IPS-18a (cell line): ENCODE results near the gene ZDHHC19.
"Not testable (repeated sequence)": the region's sequence is repeated elsewhere in the genome, so short reads cannot be mapped to it uniquely, and the experiment has no call there.

Source experiments
- H3K27ac ChIP-seq: one replicate; pipeline ENCODE4 v1.5.1; 2013; ENCODE audit warnings: low read length
- H3K27me3 ChIP-seq: one replicate; pipeline ENCODE4 v1.6.1; 2013; ENCODE audit warnings: mild to moderate bottlenecking, low read length; ENCODE audit not compliant: control insufficient read depth, insufficient read depth
- H3K36me3 ChIP-seq: one replicate; pipeline ENCODE4 v1.6.1; 2013; ENCODE audit warnings: low read depth, low read length; ENCODE audit not compliant: control insufficient read depth
- H3K4me1 ChIP-seq: one replicate; pipeline ENCODE4 v1.6.1; 2013; ENCODE audit warnings: low read depth, low read length; ENCODE audit not compliant: control insufficient read depth
- H3K4me3 ChIP-seq: one replicate; pipeline ENCODE4 v1.5.1; 2013; ENCODE audit warnings: low read length
- H3K9ac ChIP-seq: one replicate; pipeline ENCODE4 v1.6.1; 2013; ENCODE audit warnings: mild to moderate bottlenecking, low read length, moderate library complexity
- H3K9me3 ChIP-seq: one replicate; pipeline ENCODE4 v1.6.1; 2013; ENCODE audit warnings: low read depth, low read length; ENCODE audit not compliant: control insufficient read depth

Gene ZDHHC19

DNA sequence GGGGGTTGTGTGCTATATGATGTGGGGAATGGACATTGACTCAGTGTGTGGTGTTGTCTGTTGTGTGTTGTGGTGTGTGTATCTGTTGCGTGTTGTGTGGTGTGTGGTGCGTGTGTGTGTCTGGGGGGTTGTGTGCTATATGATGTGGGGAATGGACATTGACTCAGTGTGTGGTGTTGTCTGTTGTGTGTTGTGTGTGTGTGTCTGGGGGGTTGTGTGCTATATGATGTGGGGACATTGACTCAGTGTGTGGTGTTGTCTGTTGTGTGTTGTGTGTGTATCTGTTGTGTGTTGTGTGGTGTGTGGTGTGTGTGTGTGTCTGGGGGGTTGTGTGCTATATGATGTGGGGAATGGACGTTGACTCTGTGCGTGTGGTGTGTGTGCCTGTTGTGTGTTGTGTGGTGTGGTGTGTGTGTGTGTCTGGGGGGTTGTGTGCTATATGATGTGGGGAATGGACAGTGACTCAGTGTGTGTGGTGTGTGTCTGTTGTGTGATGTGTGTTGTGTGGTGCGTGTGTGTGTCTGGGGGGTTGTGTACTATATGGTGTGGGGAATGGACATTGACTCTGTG, 46.1 kb downstream of the ZDHHC19 start:
- not testable (repeated sequence) for H3K4me3 ChIP-seq, H3K27me3 ChIP-seq, H3K4me1 ChIP-seq, H3K9me3 ChIP-seq, H3K36me3 ChIP-seq, H3K9ac ChIP-seq, H3K27ac ChIP-seq

DNA sequence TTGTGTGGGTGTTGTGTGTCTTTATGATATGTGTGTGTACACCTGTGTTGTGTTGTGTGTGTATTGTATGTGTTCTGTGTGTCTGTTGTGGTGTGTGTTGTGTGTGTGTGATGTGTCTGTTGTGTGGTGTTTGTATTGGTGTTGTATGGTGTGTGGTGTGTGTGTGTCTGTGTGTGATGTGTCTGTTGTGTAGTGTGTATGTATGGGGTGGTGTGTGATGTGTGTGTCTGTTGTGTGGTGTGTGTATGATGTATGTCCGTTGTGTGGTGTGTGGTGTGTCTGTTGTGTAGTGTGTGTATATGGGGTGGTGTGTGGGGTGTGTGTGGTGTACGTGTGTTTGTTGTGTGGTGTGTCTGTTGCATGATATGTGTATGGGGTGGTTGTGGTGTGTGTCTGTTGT, 46.6 kb downstream of the ZDHHC19 start:
- H3K27ac ChIP-seq = no peak overlapping the region
- H3K27me3 ChIP-seq = no peaks in the 10 kb centered on the region
- peaks cover 3% of the 10 kb centered on the region for H3K4me1 ChIP-seq
- no peaks in the 10 kb centered on the region for H3K36me3 ChIP-seq
- H3K9me3 ChIP-seq = no peaks in the 10 kb centered on the region
- H3K4me3 ChIP-seq = no peak overlapping the region
- no peak overlapping the region for H3K9ac ChIP-seq

DNA sequence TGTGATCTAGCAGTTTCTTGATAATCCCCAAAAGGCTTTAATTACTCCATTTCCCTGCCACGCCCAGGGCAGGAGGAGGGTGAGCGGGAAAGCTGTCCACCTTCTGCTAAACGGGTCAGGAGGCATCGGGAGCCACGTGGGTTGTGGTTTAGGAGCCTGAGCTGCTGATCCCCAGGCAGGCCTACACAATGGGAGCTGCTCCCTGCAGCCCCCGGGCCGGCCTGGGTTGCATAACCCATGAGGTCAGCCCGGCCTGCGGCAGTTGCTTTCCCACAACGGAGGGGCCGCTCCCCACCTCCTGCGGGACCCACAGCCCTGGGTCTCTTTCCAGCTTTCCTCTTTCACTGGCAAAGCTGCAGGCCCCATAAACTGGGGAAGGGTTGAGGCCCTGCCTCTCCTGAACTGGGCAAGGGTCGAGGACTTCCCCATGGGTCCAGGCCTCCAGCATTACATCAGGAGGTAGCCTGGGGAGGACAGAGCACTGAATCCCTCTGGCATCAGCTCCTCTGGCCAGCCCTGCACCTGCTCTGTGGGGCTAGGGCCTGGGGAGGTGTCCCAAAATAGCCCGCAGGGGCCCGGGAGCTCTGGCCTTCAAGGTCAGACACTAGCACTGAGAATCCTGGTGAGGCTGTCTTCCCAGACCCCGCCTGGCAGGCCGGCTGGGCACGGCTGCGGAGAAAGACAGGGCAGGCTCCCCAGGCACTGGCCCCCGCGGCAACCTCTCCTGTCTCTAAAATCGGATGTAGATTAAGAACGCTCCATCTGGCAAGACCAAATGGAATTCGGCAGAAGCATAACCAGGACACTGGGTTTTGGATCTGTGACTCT, 47.3 kb downstream of the ZDHHC19 start:
- no peak overlapping the region for H3K9ac ChIP-seq
- no peak overlapping the region for H3K27ac ChIP-seq
- no peaks in the 10 kb centered on the region for H3K36me3 ChIP-seq
- H3K4me3 ChIP-seq = no peak overlapping the region
- H3K9me3 ChIP-seq = no peaks in the 10 kb centered on the region
- H3K4me1 ChIP-seq = peaks cover 4% of the 10 kb centered on the region
- no peaks in the 10 kb centered on the region for H3K27me3 ChIP-seq

DNA sequence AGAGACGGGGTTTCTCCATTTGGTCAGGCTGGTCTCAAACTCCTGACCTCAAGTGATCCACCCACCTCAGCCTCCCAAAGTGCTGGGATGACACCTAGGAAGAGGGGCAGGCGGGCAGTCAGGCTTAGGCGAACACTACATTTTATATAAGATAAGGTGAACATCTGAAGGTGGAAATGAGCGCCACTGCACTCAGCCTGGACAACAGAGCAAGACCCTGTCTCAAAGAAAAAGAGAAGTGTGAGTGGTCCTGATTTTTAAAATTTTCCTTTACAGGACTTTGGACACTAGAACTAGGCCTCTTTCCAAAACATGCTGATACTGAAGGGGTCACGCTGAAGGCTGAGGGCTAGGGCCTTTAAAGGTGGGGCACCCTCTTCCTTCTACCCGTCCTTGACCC, 48.0 kb downstream of the ZDHHC19 start:
- H3K4me1 ChIP-seq = peaks cover 4% of the 10 kb centered on the region
- no peak overlapping the region for H3K9ac ChIP-seq
- no peaks in the 10 kb centered on the region for H3K36me3 ChIP-seq
- H3K27ac ChIP-seq = no peak overlapping the region
- H3K27me3 ChIP-seq = no peaks in the 10 kb centered on the region
- H3K4me3 ChIP-seq = no peak overlapping the region
- no peaks in the 10 kb centered on the region for H3K9me3 ChIP-seq

DNA sequence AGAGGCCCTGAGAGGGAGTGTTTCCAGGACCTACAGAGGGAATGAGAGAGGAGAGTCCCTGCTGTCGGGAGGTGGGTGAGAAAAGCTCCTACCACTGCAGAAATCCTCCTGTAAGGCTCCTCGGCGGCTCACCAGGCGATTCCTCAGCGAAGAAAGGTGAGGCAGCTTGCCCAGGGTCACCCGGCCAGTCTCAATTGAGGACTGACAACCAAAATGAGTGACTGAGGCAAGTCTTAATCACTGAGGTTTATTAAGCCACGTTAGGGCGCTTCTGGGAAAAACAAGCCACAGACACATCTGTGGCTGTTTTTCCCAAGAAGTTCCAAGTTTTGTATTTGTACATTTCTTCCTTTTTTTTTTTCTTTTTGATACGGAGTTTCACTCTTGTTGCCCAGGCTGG, 48.5 kb downstream of the ZDHHC19 start:
- Histone ChIP-seq H3K4me1 (peaks cover 4% of the 10 kb centered on the region), H3K9me3 (no peaks in the 10 kb centered on the region), H3K4me3 (no peak overlapping the region), H3K27ac (no peak overlapping the region), H3K27me3 (no peaks in the 10 kb centered on the region), H3K9ac (no peak overlapping the region), H3K36me3 (no peaks in the 10 kb centered on the region)

DNA sequence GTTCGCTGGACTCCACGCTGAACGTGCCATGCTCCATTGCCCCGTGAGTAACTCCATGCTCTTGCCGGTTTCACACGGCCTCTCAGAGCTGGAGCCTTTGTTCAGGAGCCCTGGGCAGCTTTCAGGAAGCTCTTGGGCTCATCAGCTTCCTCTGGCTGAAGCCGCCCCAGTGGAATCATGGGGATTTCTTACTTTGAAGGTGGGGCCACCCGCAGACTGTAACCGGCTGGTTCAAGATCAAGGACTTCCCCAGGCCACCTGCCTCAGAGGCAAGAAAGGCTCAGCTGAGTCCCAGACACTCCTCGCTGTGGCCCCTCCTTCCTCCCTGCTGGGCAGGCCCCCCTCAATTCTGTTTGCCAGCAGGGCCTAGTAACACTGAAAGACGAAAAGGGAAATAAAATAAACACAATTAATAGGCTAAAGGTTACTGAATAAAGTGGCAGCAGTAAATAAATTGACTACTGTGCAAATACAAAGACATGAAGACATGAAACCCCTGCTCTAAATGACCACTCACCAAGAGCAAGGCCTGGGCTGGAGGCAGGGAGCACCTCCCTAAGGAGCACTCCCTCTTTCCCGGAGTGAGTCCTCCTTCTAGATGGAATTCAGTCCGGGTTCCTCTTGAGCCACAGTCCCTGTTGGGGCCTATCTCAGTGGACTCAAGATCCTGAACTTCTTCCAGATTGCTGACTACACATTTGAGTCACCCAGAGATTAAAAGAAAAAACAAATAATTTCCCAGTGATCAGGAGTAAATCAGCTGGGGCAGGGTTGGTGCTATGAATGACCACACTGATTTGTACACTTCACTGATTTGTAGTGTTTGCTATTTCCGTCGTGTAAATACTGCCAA, 51.0 kb downstream of the ZDHHC19 start:
- Histone ChIP-seq H3K9me3 (no peaks in the 10 kb centered on the region), H3K4me1 (peaks cover 10% of the 10 kb centered on the region), H3K4me3 (no peak overlapping the region), H3K9ac (no peak overlapping the region), H3K27me3 (no peaks in the 10 kb centered on the region), H3K27ac (no peak overlapping the region), H3K36me3 (no peaks in the 10 kb centered on the region)

DNA sequence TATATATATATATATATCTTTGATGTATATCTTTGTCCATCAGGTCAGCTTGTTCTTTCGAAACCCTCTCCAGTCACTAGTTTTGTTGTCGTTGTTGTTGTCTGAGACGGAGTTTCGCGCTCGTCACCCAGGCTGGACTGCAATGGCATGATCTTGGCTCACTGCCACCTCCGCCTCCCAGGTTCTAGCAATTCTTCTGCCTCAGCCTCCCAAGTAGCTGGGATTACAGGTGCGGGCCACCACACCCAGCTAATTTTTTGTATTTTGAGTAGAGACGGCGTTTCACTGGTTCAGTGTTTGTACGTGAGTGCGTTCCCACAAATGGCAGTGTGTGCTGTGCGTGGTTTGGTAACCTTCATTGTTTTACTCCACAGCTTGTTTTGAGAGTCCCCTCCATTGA, 51.7 kb downstream of the ZDHHC19 start:
- Histone ChIP-seq H3K27me3 (no peaks in the 10 kb centered on the region), H3K4me1 (peaks cover 10% of the 10 kb centered on the region), H3K36me3 (no peaks in the 10 kb centered on the region), H3K4me3 (no peak overlapping the region), H3K27ac (no peak overlapping the region), H3K9me3 (no peaks in the 10 kb centered on the region), H3K9ac (no peak overlapping the region)

DNA sequence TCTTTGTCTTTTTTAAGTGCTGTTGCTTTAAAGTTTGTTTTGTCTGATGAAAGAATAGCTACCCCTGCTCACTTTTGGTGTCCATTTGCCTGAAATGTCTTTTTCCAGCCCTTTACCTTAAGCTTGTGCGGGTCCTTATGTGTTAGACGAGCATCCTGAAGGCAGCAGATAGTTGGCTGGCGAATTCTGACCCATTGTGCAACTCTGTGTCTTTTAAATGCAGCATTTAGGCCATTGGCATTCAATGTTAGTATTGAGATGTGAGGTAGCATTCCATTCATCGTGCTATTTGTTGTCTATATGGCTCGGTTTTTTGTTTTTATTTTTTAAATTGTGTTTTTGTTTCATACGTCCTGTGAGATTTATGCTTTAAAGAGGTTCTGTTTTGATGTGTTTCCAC, 55.0 kb downstream of the ZDHHC19 start:
- Histone ChIP-seq H3K9ac (no peak overlapping the region), H3K4me3 (no peak overlapping the region), H3K9me3 (no peaks in the 10 kb centered on the region), H3K36me3 (no peaks in the 10 kb centered on the region), H3K27me3 (no peaks in the 10 kb centered on the region), H3K27ac (no peak overlapping the region), H3K4me1 (peaks cover 10% of the 10 kb centered on the region)

DNA sequence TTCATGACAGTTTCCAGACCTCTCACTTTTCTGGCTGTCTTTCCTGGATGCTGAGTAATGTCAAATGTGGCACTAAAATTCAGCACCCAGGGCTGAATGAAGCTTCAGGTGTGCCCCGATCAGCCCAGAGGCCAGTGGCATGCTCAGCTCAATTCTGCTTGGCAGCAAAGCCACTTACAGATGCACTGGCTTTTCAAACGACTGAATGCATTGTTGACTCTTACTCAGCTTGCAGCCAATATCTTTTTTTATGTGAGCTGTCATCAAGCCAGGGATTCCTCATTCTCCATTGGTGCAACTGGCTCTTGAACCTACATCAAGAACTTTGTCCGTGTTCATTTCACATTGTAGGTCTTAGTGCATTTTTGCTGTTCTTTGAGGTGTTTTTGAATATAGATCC, 60.7 kb downstream of the ZDHHC19 start:
- H3K36me3 ChIP-seq = no peaks in the 10 kb centered on the region
- H3K27ac ChIP-seq = no peak overlapping the region
- peaks cover 6% of the 10 kb centered on the region for H3K4me1 ChIP-seq
- no peak overlapping the region for H3K4me3 ChIP-seq
- H3K9me3 ChIP-seq = no peaks in the 10 kb centered on the region
- H3K27me3 ChIP-seq = no peaks in the 10 kb centered on the region
- no peak overlapping the region for H3K9ac ChIP-seq

DNA sequence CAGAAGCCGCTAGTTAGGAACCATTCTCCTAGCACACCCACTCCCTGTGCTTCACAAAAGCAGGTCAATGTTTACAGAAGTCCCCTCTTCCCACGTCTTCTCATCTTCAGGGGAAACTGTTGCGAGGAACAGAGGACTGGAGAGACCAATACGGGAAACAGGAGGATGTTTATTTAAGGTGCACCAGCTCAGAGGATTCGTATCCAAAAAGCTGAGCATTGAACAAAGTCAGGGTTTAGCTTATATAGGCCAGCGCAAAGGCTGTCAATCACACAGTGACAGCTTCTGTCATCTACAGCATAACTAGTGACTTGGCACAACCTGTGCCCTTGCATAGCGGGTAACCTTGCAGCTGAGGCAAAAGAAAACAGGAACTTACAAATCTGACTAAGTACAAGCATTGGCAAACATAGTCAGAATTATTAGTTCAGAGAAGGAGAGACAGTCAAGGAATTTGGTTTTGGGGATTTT, 61.3 kb downstream of the ZDHHC19 start:
- Histone ChIP-seq H3K4me1 (peaks cover 6% of the 10 kb centered on the region), H3K9ac (no peak overlapping the region), H3K9me3 (no peaks in the 10 kb centered on the region), H3K27ac (no peak overlapping the region), H3K4me3 (no peak overlapping the region), H3K27me3 (no peaks in the 10 kb centered on the region), H3K36me3 (no peaks in the 10 kb centered on the region)

DNA sequence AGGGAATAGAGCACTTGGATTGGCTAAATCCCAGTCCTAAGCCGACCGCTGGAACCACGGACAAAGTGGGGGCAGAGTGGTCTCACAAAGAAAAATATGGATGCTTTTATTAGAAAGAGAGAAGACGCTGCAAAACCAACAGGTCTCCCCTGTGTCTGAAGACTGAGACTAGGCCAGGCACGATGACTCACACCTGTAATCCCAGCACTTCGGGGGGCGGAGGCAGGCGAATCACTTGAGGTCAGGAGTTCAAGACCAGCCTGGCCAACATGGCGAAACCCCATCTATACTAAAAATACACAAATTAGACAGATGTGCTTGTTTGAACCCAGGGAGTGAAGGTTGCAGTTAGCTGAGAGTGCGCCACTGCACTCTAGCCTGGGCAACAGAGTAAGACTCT, 61.8 kb downstream of the ZDHHC19 start:
- Histone ChIP-seq H3K4me1 (peaks cover 6% of the 10 kb centered on the region), H3K9me3 (no peaks in the 10 kb centered on the region), H3K36me3 (no peaks in the 10 kb centered on the region), H3K4me3 (no peak overlapping the region), H3K27ac (no peak overlapping the region), H3K27me3 (no peaks in the 10 kb centered on the region), H3K9ac (no peak overlapping the region)
